C4-2B (cell line): ENCODE data around the gene KCNH8.
A peak's percentile ranks its signal among the peaks of the same experiment; 100 is the strongest.

Experiments
- H3K27ac ChIP-seq: fragments of 450-650 bp; 2 replicates; pipeline ENCODE4 v1.5.1; 2017
- CTCF ChIP-seq: fragments of 450-650 bp; conservative IDR thresholded peaks from 2 replicates; pipeline ENCODE4 v1.5.1; 2017; ENCODE audit warnings: mild to moderate bottlenecking
- ZFX ChIP-seq: fragments of 450-650 bp; IDR thresholded peaks from 2 replicates; pipeline ENCODE4 v1.6.1; 2017

The KCNH8 gene

GRCh38 chr3:19539518-19540392 is 391.4 kb downstream of the KCNH8 start:
- H3K27ac ChIP-seq = no peak overlapping the region
- TF ChIP-seq ZFX (no peak), CTCF (no peak)

GRCh38 chr3:19540464-19540863 is 392.2 kb downstream of the KCNH8 start:
- TF ChIP-seq ZFX = no peak
- no peak for TF ChIP-seq CTCF
- no peak overlapping the region for H3K27ac ChIP-seq

- H3K27ac ChIP-seq = no peak overlapping the region
- TF ChIP-seq ZFX = no peak
- TF ChIP-seq CTCF = no peak
These were observed 393.0 kb downstream of the KCNH8 start for GRCh38 chr3:19541284-19541683.

- TF ChIP-seq ZFX (no peak), CTCF (peak; percentile 80)
- H3K27ac ChIP-seq = no peak overlapping the region
These were observed 395.0 kb downstream of the KCNH8 start for GRCh38 chr3:19543212-19543841.

- TF ChIP-seq CTCF = no peak
- no peak for TF ChIP-seq ZFX
These were observed 399.6 kb downstream of the KCNH8 start for GRCh38 chr3:19547665-19548464.

GRCh38 chr3:19559724-19560442 is 411.6 kb downstream of the KCNH8 start:
- no peak overlapping the region for H3K27ac ChIP-seq
- no peak for TF ChIP-seq CTCF
- no peak for TF ChIP-seq ZFX

More at GRCh38 chr3:19547665-19548464, 399.6 kb downstream of the KCNH8 start:
- H3K27ac ChIP-seq = no peak overlapping the region
